HG02885 (cell line): ENCODE measurements around the gene SNRPF.
"Not testable (repeated sequence)": the region's sequence is repeated elsewhere in the genome, so short reads cannot be mapped to it uniquely, and the experiment has no call there.

Experiments used
- ATAC-seq: cut with Tn5 transposase; IDR thresholded peaks from one replicate; pipeline ENCODE4 v1.9.1; 2021; ENCODE audit warnings: mild to moderate bottlenecking; ENCODE audit not compliant: unreplicated experiment, poor library complexity

Gene SNRPF

GRCh38 chr12:95858451-95859343 is at the start of gene SNRPF:
Gene SNRPF (plus strand): TSS chr12:95858952. CDS start chr12:95859074, 122 bp downstream.
- ATAC-seq = peak; percentile 99

- ATAC-seq = no peak
These were observed 49.6 kb upstream of the SNRPF start for GRCh38 chr12:95809000-95809680.

GRCh38 chr12:95810411-95810810 is 48.3 kb upstream of the SNRPF start:
- no peak for ATAC-seq

DNA sequence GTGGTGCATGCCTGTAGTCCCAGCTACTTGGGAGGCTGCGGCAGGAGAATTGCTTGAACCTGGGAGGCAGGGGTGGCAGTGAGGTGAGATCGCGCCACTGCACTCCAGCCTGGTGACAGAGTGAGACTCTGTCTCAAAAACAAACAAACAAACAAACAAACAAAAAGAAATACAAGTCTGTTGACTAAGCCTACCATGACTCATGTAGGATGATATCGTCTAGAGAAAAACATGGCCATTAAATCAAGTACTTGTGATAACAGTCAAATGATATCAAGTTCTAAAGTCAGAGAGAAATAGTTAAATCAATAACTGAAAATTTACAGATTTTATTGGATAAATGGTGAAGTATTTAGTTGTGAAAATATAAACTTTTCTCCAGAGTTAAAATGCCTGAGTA is 46.6 kb upstream of the SNRPF start:
- ATAC-seq = not testable (repeated sequence)

DNA sequence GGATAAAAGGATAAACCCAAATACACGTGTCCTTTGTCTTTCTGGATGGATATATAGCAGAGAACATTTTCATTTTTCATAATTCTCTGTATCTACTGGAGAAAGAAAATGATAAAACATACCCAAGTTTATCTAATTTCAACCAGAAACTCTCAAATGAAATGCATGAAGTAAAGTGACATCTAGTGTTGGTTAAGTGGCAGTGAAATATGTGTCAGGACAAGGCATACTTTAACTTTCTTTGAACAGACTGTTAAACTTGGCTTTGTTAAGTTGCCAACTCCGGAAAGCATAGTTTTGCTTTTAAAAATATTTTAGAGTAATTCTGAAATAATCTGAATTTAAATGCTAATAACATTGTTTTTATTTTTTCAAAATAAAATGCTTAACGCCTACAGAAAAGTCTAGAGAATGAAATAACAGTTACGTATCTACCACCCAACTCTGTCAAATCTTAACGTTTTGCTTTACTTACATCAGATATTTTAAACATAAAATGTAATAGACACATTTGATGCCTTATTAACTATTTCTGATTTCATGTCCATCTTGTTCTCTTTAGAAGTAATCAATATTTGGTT is 43.0 kb upstream of the SNRPF start:
- ATAC-seq = no peak

DNA sequence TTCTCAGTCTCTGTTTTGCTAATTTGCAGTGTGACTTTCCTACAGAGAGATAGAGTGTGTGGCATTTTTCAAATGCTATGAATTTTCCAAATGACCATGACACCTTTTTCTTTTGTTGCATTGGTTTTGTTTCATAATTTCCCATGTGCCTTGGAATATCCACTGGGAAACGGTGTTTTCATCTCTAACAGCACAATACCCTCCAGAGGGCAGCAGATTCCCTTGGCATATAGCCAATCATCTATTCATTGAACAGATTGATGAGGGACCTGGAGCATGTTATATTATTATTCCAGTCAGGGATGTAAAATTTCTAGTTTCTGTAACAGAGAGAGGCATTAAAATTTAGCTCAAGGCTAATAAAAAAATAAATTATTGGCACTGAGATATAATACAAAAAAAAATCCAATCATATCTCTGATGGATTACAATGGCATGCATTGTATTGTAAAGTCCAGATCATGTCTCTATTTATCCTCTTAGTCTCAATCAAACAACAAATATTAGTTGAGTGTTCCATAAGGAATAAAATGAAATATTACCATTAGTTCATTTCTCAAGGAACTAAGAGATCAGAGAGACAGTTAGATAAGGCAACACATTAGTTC is 38.6 kb upstream of the SNRPF start:
- ATAC-seq = no peak

GRCh38 chr12:95829395-95829794 is 29.4 kb upstream of the SNRPF start:
- no peak for ATAC-seq

DNA sequence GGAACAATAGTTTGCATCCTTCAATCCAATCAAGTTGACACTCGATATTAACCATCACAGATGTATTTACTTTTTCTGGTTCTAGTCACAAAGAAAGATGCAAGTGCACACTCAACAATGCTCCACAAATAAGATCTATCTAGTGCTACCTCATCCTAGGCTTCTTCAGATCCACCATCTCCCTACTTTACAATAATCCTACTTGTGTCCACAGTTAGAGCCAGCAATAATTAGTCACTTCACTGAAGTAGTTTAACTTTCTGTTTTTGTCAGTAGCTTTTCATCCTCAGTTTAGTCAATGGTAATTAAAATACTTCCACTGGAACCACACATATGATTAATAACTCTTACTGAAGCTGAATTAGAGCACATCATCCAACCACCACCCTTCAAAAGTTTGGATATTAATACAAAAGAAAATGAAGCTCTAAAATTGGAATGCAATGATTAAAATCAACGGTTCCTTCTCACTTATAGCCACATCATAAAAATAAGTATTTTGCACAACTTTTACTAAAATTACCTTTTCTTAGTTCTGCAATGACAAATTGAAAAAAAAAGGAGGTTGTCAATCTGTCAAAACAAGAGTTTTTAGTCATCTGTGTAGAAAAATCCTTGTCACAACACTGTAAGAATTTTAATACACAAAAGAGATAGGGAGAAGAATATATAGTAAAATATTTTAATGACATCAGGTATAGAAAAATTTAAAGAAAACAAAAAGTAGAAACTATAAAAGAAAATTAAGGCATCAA is 28.2 kb upstream of the SNRPF start:
- no peak for ATAC-seq

DNA sequence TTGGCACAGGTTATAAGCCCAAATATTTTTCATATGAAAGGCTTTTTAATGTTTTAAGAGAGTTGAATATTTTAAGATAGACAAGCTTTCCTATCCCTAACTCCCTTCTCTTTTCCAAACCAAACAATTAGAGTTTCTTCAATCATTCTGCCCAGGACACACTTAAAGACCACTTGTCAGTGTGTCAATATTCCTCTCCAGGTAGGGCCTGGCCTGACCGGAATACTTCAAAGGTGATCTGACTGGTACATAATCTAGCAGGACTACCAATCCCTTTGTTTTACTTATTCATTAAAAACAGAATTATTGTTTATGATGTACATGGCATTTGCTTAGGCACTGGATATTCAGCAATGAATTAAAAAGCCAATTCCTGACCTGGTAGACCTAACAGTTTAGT is 24.2 kb upstream of the SNRPF start:
- ATAC-seq = no peak

DNA sequence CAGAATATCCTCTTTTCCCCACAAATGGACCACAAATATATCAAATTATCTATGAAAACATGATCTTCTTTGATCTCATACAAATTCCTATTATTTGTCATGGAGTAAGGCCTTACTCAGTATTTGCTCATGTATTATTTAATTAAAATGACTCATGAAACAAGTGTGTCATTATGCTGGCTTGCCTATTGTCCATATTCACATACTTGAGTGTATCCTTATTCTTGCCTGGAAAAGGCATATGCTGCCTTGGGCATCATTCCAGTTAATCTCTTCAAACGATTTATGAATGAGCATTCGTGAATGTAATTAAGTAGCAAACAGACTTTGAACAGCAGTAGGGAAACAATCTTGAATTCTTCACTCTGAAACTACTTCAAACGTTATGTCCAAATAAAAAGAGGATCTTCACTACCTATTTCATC is 22.6 kb upstream of the SNRPF start:
- ATAC-seq = no peak

DNA sequence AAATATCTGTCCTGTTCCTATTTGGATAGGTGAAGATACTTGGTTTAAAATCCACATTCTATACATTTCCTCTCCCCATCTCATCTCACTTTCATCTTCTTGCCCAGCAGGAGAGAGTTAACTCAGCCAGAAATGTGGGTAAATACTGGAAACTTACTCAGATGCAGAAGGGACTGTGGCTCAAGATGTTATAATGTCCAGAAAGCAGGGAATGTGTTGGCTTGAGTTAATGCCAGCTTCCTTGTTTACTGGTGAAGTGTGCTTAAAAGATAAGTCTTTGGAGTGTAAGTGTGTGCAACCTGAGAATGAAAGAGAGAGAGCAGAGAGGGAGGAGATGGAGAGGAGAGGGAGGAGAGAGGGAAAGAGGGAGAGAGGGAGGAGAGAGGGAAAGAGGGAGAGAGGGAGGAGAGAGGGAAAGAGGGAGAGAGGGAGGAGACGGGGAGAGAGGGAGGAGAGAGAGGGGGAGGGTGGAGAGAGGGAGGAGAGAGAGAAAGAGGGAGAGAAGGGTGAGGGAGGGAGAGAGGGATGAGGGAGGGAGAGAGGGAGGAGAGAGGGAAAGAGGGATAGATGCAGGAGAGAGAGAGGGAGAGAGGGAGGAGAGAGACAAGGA is 22.0 kb upstream of the SNRPF start:
- no peak for ATAC-seq

DNA sequence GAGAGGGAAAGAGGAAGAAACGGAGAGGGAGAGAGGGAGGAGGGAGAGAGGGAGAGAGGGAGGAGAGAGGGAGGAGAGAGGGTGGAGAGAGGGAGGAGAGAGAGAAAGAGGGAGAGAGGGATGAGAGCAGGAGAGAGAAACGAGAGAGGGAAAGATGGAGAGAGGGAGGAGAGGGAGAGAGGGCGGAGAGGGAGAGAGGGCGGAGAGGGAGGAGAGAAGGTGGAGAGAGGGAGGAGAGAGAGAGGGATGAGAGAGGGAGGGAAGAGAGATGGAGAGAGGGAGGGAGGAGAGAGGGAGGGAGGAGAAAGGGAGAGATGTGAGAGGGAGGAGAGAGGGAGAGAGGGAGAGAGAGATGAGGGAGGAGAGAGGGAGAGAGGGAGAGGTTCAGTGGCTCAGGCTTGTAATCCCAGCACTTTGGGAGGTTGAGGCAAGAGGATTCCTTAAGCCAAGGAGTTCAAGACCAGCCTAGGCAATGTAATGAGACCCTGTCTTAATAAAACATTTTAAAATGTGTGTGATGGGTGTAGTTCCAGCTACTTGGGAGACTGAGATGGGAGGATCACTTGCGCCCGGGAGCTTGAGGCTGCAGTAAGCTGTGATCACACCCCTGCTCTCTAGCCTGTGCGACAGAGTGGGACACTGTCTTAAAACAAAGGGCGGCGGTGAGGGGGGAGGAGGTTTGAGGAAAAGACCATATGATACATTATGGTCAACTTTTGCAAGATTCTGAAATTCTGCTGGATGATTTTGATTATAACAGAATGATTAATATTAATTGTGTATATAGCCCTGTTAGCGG is 21.3 kb upstream of the SNRPF start:
- ATAC-seq = no peak

- no peak for ATAC-seq
These were observed 20.6 kb upstream of the SNRPF start for GRCh38 chr12:95838125-95838524.

DNA sequence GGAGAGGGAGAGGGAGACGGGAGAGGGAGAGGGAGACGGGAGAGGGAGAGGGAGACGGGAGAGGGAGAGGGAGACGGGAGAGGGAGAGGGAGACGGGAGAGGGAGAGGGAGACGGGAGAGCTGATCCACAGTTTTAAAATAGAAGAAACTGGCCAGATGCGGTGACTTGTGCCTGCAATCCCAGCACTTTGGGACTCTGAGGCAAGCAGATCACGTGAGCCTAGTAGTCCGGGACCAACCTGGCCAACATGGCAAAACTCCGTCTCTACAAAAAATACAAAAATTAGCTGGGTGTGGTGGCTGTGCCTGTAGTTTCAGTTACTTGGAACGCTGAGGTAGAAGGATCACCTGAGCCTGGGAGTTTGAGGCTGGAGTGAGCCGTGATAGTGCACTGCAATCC is 16.3 kb upstream of the SNRPF start:
- ATAC-seq = not testable (repeated sequence)

GRCh38 chr12:95848575-95849388 is 10.0 kb upstream of the SNRPF start:
- no peak for ATAC-seq

DNA sequence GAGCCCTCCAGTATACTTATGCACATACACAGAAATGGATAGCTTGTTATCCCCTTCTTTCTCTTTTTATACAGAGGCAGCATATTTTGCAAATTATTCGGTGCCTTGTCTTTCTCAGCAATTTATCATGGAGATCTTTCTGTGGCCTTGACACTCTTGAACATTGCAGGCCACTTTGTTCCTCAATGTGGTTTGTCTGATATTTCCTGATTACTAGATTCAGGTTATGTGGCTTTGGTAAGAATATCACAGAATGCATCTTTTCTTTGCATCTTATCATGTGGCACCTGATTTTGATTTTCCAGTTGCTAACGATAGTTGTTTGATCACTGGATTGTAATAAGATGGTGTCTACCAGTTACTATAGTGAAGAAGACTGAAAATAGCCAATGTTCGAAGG is 7.1 kb upstream of the SNRPF start:
- no peak for ATAC-seq

- no peak for ATAC-seq
These were observed 6.6 kb upstream of the SNRPF start for GRCh38 chr12:95852133-95852532.

DNA sequence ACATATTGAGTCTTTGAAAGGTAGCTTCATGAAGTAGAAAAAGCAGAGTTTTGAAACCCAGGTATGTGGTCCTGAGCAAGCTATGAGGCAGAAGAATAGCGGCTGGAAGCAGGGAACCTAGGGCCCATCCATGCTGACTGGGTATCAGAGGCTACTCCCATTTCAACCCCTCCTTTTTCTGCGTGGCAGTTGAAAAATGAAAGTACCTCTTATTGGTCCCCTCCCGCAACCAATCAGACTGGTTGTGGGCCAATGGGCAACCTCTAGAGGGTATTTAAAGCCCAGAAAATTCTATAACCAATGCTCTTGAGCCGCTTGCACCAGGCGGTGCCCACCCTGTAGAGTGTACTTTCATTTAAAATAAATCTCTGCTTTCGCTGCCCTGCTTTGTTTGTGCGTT is 1.6 kb upstream of the SNRPF start:
- ATAC-seq = no peak
